ENCODE measurements around the gene BCAR3.
A peak's percentile ranks its signal among the peaks of the same experiment; 100 is the strongest.

Gene BCAR3

GRCh38 chr1:93578911-93579825 is 102.5 kb downstream of the BCAR3 start:
- no peak overlapping the region for H3K27ac ChIP-seq (ENCODE audit: low read depth, low read length)
- H3K27me3 ChIP-seq (ENCODE audit: insufficient read depth, low read length), result no peaks in the 10 kb centered on the region
- H3K36me3 ChIP-seq (ENCODE audit: insufficient read depth, low read length), result peaks cover 36% of the 10 kb centered on the region
- no peak overlapping the region for H3K4me3 ChIP-seq (ENCODE audit: low read length)
- H3K9me3 ChIP-seq (ENCODE audit: insufficient read depth, low read depth, low read length), result no peaks in the 10 kb centered on the region
- no peak overlapping the region for H3K9ac ChIP-seq (ENCODE audit: low read depth, low read length)
- H3K4me1 ChIP-seq (ENCODE audit: insufficient read depth, low read length), result no peaks in the 10 kb centered on the region; the same call in 1 of the 2 replicates
- WGBS, result 93% methylated on average over 11 of the region's 11 CpGs

- 95% methylated on average over 6 of the region's 6 CpGs for WGBS
- Histone ChIP-seq H3K9ac (ENCODE audit: low read depth, low read length) (no peak overlapping the region), H3K9me3 (ENCODE audit: insufficient read depth, low read depth, low read length) (no peaks in the 10 kb centered on the region), H3K36me3 (ENCODE audit: insufficient read depth, low read length) (peaks cover 35% of the 10 kb centered on the region), H3K27ac (ENCODE audit: low read depth, low read length) (no peak overlapping the region), H3K27me3 (ENCODE audit: insufficient read depth, low read length) (no peaks in the 10 kb centered on the region), H3K4me3 (ENCODE audit: low read length) (no peak overlapping the region), H3K4me1 (ENCODE audit: insufficient read depth, low read length) (no peaks in the 10 kb centered on the region; the same call in 1 of the 2 replicates)
Observed at GRCh38 chr1:93578433-93578830, 103.2 kb downstream of the BCAR3 start.

GRCh38 chr1:93577536-93578432 is 103.9 kb downstream of the BCAR3 start:
- Histone ChIP-seq H3K36me3 (ENCODE audit: insufficient read depth, low read length) (peaks cover 31% of the 10 kb centered on the region), H3K4me3 (ENCODE audit: low read length) (no peak overlapping the region), H3K27ac (ENCODE audit: low read depth, low read length) (no peak overlapping the region), H3K9me3 (ENCODE audit: insufficient read depth, low read depth, low read length) (no peaks in the 10 kb centered on the region), H3K9ac (ENCODE audit: low read depth, low read length) (no peak overlapping the region), H3K4me1 (ENCODE audit: insufficient read depth, low read length) (no peaks in the 10 kb centered on the region; the same call in 1 of the 2 replicates), H3K27me3 (ENCODE audit: insufficient read depth, low read length) (no peaks in the 10 kb centered on the region)
- WGBS, result 93% methylated on average over 17 of the region's 18 CpGs

DNA sequence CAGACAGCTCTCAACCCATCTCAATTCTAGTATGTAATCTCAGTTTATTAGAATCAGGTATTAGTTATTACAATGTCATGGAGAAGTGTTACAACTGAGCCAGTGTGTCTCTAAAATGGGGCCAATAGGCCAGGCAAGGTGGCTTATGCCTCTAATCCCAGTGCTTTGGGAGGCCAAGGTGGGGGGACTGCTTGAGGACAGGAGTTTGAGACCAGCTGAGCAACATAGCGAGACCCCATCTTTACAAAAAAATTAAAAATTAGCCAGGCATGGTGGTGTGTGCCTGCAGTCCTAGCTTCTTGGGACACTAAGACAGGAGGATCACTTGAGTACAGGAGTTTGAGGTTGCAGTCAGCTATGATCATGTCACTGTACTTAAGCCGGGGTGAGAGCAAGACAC is 104.9 kb downstream of the BCAR3 start:
- no peak overlapping the region for H3K9ac ChIP-seq (ENCODE audit: low read depth, low read length)
- H3K4me1 ChIP-seq (ENCODE audit: insufficient read depth, low read length), result peaks cover 8% of the 10 kb centered on the region
- H3K4me3 ChIP-seq (ENCODE audit: low read length), result no peak overlapping the region
- peaks cover 31% of the 10 kb centered on the region for H3K36me3 ChIP-seq (ENCODE audit: insufficient read depth, low read length)
- WGBS, result 100% methylated on average over 2 of the region's 2 CpGs
- no peaks in the 10 kb centered on the region for H3K9me3 ChIP-seq (ENCODE audit: insufficient read depth, low read depth, low read length)
- no peak overlapping the region for H3K27ac ChIP-seq (ENCODE audit: low read depth, low read length)
- no peaks in the 10 kb centered on the region for H3K27me3 ChIP-seq (ENCODE audit: insufficient read depth, low read length)

DNA sequence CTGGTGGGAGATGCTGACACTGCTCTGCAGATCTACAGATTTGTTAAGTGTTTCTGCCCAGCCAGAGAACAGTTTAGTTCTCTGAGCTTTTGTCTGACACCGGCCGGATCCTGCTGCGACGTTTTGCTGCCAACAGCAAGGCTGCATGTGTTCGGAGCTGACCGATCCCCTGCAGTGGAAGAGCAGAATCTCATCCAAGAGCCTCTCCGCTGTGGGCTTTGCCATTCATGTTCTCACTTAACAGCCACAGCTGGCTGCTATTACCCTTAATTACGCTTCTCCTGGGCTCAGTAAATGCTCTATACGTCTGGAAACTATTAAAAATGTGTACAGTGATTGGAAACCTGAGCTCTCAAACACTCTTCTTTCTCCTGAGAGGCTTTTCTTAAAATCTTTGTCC is 105.3 kb downstream of the BCAR3 start:
- Histone ChIP-seq H3K4me3 (ENCODE audit: low read length) (no peak overlapping the region), H3K9ac (ENCODE audit: low read depth, low read length) (no peak overlapping the region), H3K36me3 (ENCODE audit: insufficient read depth, low read length) (peaks cover 31% of the 10 kb centered on the region), H3K9me3 (ENCODE audit: insufficient read depth, low read depth, low read length) (no peaks in the 10 kb centered on the region), H3K4me1 (ENCODE audit: insufficient read depth, low read length) (peaks cover 10% of the 10 kb centered on the region), H3K27ac (ENCODE audit: low read depth, low read length) (no peak overlapping the region), H3K27me3 (ENCODE audit: insufficient read depth, low read length) (no peaks in the 10 kb centered on the region)
- 92% methylated on average over 9 of the region's 9 CpGs for WGBS

DNA sequence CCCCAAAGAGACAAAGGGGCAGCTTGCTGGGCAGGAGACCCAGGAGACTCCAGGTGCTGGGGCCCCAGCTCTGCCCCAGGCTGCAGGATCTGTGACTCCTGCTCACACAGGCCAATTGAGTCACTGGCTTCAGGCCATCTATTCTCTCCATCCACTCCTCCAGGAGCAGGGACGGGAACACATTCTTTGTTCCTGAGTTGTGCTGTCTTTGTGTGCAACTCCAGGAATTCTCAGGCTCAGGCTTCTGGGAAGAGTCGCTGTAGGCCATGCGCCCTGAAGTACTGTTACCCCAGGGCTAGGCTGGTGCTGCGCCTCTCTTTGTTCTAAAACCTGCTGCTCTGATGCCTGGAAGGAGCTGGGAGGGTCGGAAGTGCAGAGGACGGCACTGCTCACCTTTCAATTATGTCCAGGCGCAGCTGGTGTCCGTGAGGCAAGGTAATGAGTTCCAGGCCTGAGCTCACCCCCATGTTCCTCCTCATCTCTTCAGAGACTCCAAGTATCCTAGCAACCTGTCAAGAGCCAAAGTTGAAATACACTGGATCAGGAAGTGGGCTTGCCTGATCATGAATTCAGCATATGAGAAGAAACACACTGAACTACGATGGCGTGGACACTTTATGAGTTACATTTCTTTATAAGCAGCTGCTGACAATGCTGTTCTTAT is 105.9 kb downstream of the BCAR3 start:
- no peaks in the 10 kb centered on the region for H3K9me3 ChIP-seq (ENCODE audit: insufficient read depth, low read depth, low read length)
- no peaks in the 10 kb centered on the region for H3K27me3 ChIP-seq (ENCODE audit: insufficient read depth, low read length)
- H3K4me3 ChIP-seq (ENCODE audit: low read length), result no peak overlapping the region
- H3K4me1 ChIP-seq (ENCODE audit: insufficient read depth, low read length), result peaks cover 10% of the 10 kb centered on the region
- 93% methylated on average over 10 of the region's 10 CpGs for WGBS
- no peak overlapping the region for H3K27ac ChIP-seq (ENCODE audit: low read depth, low read length)
- H3K9ac ChIP-seq (ENCODE audit: low read depth, low read length), result no peak overlapping the region
- H3K36me3 ChIP-seq (ENCODE audit: insufficient read depth, low read length), result peaks cover 29% of the 10 kb centered on the region

DNA sequence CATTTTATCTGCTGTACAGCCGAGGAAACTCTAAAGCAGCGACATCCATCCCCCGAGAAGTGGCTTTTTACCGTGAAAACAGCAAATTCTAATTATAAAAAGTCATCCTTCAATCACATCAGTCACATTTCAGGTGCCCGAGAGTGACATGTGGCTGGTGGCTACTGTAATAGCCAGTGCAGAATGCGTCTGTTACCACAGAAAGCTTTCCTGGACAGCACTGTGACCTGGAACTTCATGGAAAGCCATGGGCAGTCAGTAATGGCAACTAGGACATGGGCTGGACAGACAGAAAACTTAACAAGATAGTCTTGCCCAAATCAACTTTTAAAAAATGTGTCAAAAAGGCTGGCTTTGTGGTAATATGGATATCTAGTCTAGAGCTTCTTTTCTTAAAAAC is 106.6 kb downstream of the BCAR3 start:
- peaks cover 34% of the 10 kb centered on the region for H3K36me3 ChIP-seq (ENCODE audit: insufficient read depth, low read length)
- no peak overlapping the region for H3K9ac ChIP-seq (ENCODE audit: low read depth, low read length)
- no peak overlapping the region for H3K27ac ChIP-seq (ENCODE audit: low read depth, low read length)
- peaks cover 10% of the 10 kb centered on the region for H3K4me1 ChIP-seq (ENCODE audit: insufficient read depth, low read length)
- no peak overlapping the region for H3K4me3 ChIP-seq (ENCODE audit: low read length)
- H3K9me3 ChIP-seq (ENCODE audit: insufficient read depth, low read depth, low read length), result no peaks in the 10 kb centered on the region
- WGBS, result 96% methylated on average over 6 of the region's 6 CpGs
- H3K27me3 ChIP-seq (ENCODE audit: insufficient read depth, low read length), result no peaks in the 10 kb centered on the region

DNA sequence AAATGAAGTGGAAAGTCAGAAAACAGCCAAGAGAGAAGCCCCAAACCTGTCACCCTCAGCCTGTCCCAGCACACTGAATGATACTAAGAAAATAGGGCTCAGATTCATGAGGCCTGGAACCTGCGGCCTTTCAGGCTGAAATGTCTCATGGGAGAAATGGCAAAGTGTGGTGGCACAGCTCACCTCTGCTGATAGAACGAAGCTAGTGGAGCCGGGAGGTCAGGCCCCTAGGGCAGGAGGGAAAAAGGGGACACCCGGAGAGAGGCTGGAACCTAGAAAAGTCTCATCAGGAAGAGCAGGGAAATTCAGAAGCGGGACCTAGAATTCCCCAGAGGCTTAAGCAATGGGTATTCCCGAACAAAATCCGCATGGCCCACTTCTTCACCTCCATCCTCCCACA is 107.1 kb downstream of the BCAR3 start:
- no peaks in the 10 kb centered on the region for H3K27me3 ChIP-seq (ENCODE audit: insufficient read depth, low read length)
- H3K4me3 ChIP-seq (ENCODE audit: low read length), result no peak overlapping the region
- H3K9me3 ChIP-seq (ENCODE audit: insufficient read depth, low read depth, low read length), result no peaks in the 10 kb centered on the region
- 91% methylated on average over 7 of the region's 7 CpGs for WGBS
- peaks cover 10% of the 10 kb centered on the region for H3K4me1 ChIP-seq (ENCODE audit: insufficient read depth, low read length)
- peaks cover 38% of the 10 kb centered on the region for H3K36me3 ChIP-seq (ENCODE audit: insufficient read depth, low read length)
- H3K27ac ChIP-seq (ENCODE audit: low read depth, low read length), result no peak overlapping the region
- no peak overlapping the region for H3K9ac ChIP-seq (ENCODE audit: low read depth, low read length)

- WGBS, result 100% methylated on average over 1 of the region's 1 CpG
- no peaks in the 10 kb centered on the region for H3K27me3 ChIP-seq (ENCODE audit: insufficient read depth, low read length)
- H3K4me1 ChIP-seq (ENCODE audit: insufficient read depth, low read length), result peaks cover 10% of the 10 kb centered on the region
- H3K9me3 ChIP-seq (ENCODE audit: insufficient read depth, low read depth, low read length), result no peaks in the 10 kb centered on the region
- H3K27ac ChIP-seq (ENCODE audit: low read depth, low read length), result no peak overlapping the region
- H3K4me3 ChIP-seq (ENCODE audit: low read length), result no peak overlapping the region
- H3K9ac ChIP-seq (ENCODE audit: low read depth, low read length), result no peak overlapping the region
- H3K36me3 ChIP-seq (ENCODE audit: insufficient read depth, low read length), result peaks cover 43% of the 10 kb centered on the region
Observed at GRCh38 chr1:93573940-93574469, 107.6 kb downstream of the BCAR3 start.

GRCh38 chr1:93571623-93572310 is 109.9 kb downstream of the BCAR3 start:
- Histone ChIP-seq H3K27me3 (ENCODE audit: insufficient read depth, low read length) (no peaks in the 10 kb centered on the region), H3K36me3 (ENCODE audit: insufficient read depth, low read length) (peaks cover 59% of the 10 kb centered on the region), H3K4me1 (ENCODE audit: insufficient read depth, low read length) (peaks cover 10% of the 10 kb centered on the region), H3K4me3 (ENCODE audit: low read length) (no peak overlapping the region), H3K9me3 (ENCODE audit: insufficient read depth, low read depth, low read length) (no peaks in the 10 kb centered on the region), H3K27ac (ENCODE audit: low read depth, low read length) (peak overlapping the region; percentile 38; the same call in 1 of the 2 replicates), H3K9ac (ENCODE audit: low read depth, low read length) (no peak overlapping the region)
- 94% methylated on average over 12 of the region's 12 CpGs for WGBS

All from HUES64 (cell line).